Activated CD8-positive, alpha-beta memory T cell treated with anti-CD3 and anti-CD28 coated beads, Interleukin-2, amount 50 U/mL, for 4 hours (primary cell): ENCODE measurements around the gene TADA2A.

ENCODE experiments used
- DNase-seq: peaks from one replicate; pipeline ENCODE4 v3.0.0-alpha.2; 2020

Gene TADA2A

DNA sequence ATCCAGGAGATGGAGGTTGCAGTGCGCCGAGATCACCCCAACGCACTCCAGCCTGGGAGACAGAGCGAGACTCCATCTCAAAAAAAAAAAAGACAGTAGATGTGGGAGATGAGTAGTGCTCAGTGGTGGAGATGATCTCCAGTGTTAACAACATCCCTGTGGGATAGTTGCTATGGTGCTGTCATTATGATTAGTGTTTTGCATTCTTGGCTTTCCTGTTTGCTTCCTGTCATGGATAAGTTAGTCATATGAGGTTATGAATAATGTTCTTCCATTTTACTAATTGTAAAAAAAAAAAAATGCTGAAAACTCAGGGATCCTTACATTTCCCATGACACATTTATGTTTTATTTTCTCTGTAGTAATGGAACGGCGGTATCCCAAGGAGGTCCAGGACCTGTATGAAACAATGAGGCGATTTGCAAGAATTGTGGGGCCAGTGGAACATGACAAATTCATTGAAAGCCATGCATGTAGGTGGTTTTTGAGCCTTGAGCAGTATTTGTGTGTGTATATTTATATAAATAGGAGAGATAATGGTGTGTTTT lies 58.5 kb downstream of the TADA2A start:
- no peak for DNase-seq

DNA sequence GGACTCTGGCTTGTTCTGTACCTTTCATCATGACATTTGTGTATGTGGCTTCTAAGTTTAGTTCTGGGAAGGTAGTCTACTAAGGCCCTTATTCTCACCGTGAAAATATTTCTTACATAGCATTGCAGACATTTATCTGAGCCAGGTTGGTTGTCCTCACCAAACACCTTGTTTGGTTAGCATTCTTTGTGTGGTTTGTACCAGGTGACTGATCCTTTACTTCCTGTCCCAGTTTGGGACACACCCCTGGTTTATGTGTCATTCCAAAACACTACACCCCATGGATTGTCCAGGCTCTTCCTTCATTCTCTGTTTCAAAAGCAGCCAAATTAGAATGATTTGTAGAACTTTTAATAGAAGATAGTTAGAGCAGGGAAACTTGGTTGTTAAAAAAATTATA lies 59.8 kb downstream of the TADA2A start:
- no peak for DNase-seq

DNA sequence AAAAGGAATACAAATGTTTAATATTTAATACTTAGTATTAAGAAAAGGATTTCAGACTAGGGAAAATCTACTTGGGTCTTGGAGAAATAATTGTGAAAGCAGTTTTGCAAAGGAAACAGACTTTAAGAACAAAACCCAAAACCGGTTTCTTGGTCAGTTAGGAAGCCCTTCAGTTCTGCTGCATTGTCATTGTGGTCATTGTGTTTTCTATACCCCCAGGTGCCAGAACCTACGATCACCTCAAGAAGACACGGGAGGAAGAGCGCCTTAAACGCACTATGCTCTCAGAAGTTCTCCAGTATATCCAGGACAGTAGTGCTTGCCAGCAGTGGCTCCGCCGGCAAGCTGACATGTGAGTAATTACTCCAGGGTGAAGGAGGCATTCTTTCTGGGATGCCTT lies 63.5 kb downstream of the TADA2A start:
- no peak for DNase-seq

DNA sequence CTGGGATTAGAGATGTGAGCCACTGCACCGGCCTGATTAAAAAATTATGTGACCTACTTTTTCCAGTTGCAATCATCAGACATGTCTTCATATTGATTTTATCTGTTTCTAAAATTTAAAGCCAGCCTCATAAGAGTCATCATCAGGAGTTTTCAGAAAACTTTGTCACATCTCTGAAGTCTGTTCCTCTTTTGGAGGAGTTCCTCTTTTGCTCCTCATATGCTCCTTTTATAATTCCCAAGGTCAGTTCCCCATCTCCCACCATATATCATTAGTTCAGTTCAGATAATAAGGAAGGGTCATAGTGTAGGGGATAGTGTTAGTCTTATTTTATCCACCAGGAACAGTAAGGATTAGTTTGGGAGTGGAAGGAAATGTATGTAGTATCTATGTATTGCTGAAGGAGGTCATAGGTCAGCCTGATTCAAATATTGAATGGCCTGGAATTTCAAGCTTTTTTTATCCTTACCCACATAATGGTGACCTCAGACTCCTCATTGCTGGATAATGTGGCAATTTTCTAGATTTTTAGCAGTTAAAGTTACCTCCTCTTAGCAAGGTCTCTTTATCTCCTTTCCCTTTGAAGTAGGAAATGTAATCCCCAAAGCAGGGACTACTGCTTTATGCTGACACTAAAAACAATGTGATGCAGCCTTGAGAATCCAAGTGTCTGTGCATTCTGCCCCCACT lies 69.2 kb downstream of the TADA2A start:
- no peak for DNase-seq

DNA sequence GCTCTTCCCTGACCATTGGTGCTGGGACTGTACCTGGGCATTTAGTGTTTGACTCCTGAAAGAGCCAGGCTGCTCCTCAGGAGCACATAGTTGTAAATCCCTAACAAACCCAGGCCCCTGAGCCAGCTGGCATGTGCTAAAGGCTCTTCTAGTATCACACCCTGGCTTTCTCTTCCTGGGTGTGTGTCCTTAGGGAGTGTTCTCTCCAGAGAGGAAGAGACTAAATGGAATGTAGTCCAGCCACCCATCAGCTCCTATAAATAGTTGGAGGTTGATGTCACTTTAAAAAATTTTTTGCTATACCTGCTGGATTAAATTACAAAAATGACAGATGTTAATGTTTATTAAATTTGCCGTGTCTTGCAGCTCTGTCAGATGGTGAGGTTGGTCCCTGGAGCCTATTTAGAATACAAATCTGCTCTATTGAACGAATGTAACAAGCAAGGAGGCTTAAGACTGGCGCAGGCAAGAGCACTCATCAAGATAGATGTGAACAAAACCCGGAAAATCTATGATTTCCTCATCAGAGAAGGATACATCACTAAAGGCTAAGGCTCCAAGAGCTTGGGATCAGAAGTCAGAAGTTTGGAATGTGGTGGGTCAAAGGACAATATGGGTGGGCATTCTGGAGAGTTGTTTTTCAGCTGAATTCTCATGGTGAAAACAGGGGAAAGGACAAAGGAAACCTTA lies 69.9 kb downstream of the TADA2A start:
- no peak for DNase-seq

GRCh38 chr17:37478187-37478586 lies 71.5 kb downstream of the TADA2A start:
- no peak for DNase-seq

DNA sequence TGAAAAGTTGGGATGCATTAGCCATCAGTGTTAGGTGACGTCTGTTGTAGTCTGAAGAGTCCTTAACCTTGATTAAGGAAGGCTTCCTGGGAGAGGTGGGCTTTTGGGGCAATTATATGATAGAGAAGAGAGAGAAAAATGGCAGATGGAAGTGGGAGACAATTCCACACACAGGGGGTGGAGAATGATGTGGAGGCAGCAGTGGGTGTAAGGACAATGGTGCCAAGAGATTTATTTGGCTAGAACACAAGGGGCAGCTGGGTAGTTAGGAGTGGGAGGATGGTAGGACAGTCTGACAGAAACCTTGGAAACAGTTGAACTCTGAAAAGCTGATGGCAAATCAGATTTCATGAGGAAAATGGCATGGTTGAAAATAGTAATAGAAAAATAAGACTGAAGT lies 72.3 kb downstream of the TADA2A start:
- no peak for DNase-seq

DNA sequence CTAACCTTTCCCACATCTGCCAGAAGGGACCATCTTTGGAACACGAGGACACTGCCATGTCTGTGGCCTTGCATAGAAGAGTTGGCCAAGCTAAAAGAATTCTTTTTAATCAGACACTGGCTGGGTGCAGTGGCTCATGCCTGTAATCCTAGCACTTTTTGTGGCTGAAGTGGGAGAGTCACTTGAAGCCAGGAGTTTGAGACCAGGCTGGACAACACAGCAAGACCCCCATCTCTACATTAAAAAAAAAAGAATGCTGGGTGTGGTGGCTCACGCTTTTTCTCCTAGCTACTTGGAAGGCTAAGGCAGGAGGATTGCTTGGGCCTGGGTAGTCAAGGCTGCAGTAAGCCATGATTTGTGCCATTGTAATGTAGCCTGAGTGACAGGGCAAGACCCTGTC lies 73.7 kb downstream of the TADA2A start:
- no peak for DNase-seq

- no peak for DNase-seq
Measured at GRCh38 chr17:37481001-37481665, 74.4 kb downstream of the TADA2A start.

DNA sequence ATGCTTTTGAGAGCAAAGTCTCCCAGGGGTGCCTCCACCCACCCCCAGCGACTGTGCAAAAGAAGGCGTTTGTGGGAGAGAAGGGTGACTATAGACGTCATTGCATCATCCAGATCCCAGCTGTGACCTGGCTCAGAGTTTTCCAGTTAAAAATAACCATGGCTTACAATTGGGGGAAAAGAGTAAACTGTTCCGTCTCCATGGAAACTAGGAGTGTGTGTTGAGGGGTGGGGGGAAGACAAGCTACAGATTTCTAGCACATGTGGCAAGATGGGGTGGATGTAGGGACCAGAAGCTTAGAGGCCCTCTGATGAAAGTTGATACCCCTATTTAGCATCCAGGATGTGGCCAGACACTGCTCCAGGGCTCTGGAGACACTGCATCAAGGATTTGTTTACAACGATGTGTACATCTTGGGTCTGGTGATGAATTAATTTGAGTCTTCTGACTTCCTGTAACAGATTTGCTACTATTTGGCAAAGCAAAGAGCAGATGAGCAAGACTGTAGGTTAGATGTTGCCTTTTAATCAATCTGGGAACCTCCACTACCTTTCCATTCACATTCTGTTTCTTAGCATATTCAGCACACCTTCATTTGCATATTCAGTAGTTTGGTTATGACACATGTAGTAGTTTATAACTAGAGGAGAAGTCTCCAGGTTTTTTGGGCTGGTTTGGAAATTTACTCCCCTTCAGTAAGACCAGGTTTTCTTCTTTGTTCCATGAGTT lies 76.8 kb downstream of the TADA2A start:
- no peak for DNase-seq

DNA sequence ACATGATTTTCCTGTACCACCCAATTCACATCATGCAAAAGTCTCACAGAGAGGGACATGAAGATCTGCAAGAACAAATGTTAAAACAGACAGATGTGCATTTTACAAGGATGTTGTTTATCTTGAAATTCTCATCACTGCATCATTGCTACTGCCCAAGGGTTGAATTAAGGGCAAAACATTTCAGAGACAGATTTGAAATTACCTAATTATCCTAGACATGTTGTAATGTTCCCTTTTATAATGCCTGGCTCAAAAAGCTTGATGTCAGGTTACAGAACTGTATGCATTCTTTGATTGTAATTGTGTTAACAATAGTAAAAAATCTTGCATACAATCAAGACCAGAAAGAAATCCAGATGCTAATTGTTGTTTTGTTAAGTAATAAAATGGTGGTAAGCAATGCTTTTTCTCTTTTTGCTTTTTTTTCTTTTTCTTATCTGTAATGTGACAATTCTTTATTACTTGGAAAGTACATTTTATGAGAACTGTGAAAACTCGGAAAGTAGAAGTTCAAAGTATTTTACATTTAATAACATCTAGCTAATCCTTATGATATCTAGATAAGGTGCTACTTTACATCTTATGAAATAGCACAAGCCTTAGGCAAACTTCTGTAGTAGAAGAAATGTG lies 79.4 kb downstream of the TADA2A start:
- no peak for DNase-seq

DNA sequence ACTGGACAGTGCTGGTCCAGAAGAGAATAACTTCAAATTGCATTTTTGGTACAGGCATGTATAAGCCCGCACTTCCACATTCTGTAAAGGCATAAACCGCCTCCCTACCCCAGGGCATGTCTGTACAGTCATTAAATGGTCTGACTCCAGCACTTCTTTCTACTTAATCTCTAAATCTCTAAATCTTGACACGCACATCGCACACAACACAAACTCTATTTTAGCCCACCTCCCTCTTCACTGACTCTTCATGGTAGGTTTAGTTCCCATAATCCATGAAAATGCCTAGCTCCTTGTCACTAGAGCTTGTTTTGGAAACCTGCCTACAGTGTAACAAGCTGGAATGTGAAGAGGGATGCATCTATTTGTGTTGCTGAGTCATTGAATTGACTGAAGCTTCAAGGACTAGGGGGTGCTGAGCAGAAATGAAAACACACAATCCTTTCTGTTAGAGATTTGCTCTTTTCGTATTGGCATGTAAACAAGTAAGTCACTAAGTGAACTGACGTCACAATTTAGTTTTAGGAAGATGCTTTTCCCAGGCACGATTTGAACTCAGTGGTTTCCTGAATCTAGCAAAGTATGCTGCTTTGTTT lies 81.4 kb downstream of the TADA2A start:
- DNase-seq = no peak

DNA sequence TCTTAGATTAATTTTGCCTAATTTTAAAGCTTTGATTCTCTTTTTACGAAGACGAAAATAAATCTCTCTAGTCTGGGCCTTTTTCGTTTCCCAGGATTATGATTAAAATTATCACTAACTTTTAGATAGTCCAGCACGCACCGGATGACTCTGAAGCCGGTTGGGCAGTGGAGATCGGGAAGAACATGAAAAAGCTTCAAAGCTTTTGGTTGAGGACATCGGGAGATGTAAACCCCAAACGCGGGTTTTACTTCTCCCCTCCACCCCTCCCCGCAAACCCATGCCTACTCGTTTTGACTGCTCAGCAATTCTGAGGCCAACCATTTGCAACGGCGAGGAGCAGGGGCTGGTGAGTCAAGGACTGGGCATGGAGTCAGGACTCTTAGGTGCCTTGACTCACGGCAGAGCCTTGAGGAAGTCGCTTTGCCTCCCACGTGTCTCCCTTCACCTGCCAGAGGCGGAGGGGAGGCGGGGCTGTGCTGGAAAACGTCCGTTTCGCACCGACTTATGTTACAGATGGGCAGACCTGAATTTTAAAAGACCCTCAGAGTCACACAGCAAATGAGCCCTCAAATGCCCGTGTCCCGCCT lies 82.0 kb downstream of the TADA2A start:
- DNase-seq = peak; percentile 69

- DNase-seq = peak; percentile 85
Measured at GRCh38 chr17:37489197-37490001, 82.7 kb downstream of the TADA2A start, which contains the start of gene DUSP14. DUSP14 (plus strand) TSS chr17:37489891; CDS start chr17:37512273, 22,382 bp downstream.

- peak; percentile 79 for DNase-seq
Measured at GRCh38 chr17:37490022-37490587, 83.4 kb downstream of the TADA2A start.

DNA sequence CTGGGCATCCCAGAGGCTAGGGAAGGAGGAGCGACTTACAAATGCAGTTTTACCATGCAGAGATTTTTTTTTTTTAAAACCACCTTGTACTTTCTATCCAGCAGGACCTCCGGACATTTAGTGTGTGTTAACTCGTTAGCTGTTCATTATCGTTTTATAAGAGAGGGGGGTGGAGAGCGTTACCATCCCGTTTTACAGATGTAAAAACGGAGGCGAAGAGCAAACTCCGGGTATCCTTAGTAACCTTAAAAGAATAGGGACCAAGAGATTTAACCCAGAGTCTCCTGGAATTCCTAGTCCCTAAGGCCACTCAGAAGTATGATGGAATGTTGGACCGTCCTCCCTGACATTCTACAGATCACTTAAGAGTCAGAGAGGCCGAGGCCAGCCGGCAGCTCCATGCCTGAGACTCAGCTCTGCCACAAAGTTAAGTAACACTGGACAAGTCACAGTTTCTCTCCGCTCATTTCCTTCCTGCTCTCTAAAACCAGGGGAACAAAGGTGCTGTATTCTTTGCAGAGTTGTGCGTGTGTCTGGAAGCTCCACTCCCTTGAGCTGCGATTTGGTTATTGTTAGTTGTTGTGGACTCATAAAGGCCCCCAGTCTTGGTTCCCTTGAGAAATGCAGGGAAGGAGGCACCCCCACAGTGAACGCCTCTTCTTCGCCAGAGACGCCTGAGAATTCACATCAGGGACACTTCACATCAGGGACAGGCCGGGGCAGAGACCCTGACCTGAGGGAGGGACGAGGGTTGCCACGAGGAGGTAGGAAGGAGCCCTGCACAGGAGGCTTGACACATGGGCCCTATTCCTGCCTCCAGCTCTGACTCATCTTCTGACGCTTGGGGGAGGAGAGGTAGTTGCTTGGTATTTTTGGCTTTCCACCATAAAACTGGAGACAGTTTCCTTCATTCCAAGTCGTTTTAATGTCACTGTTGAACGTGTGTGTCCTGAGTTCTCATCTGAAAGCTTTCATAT lies 84.2 kb downstream of the TADA2A start:
- DNase-seq = no peak

- no peak for DNase-seq
Measured at GRCh38 chr17:37492167-37492566, 85.5 kb downstream of the TADA2A start.

GRCh38 chr17:37493249-37494027 lies 86.8 kb downstream of the TADA2A start:
- no peak for DNase-seq
